Measurements from ENCODE around the gene PGRMC2. TPM values are rescaled to one million over a fixed set of nuclear protein-coding genes. Genes with fewer than 3 reads are reported as not detected.

PGRMC2 gene
- total RNA-seq, 1 experiment from 2014 or later, result 44.0 TPM

DNA sequence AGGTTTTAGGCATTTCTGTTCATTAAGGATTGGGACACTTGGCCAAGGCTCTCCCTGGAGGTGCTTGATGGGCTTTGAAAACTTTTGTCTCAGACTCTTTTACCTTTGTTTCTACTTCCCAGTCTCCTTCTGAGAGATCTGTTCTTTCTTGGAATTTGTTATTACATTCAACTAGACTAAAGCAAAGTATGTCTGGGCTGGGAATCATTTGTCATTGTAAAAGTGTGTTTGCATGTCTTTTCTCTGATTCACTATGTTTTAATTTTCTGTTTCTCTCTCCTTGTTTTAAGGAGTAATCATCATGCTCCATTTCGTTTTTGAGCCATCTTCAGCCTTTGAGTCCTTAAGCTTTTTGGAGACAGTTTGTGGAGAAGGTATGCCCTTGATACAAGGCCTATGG is 12.2 kb upstream of the PGRMC2 start:
- no peak for DNase-seq (ENCODE audit: low spot score)

DNA sequence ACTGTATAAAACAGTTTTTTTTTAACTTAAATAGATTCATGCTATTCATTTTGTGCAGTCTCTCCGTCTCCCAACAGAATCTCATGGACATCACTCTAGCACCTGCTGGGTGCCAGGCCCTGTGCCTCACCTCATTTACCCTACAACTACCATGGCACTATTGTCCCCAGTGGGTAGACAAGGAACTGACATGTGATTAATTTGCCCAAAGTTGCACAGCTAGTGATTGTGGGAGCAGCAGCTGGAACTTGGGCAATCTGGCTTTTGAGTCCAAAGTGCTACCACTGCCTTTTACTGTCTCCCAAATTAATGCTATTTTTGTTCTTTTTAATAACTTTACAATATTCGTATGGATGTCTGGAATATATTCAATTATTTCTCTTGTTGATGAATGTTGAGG is 11.2 kb upstream of the PGRMC2 start:
- DNase-seq (ENCODE audit: low spot score), result no peak

DNA sequence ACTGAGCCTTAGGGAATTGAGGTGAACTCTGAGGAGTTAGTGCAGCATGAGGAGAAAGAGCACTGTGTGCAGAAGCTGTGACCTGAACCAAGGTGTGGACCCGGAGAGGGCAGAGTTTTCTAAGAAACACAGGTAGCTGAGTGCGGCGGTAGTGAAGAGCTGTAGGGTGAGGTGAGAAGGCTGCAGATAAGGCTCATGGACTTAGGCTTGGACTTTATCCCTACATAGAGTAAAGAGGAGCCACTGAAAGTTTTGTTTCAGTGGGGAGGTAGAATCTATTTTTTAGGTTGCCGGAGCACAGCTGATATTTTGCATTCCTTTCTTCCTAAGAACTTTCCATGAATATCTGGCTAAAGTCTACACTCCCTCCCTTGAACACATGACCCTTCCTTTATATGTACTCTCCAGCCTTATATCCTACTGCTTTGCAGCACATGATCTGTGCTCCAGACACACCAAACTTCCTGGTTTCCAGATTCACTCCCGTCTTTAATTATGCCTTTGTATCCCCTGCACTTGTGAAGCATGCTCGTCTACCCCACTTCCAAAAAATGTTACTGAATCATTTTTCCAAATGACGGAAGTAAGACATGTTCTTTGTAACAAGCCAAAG is 10.6 kb upstream of the PGRMC2 start:
- no peak for DNase-seq (ENCODE audit: low spot score)

DNA sequence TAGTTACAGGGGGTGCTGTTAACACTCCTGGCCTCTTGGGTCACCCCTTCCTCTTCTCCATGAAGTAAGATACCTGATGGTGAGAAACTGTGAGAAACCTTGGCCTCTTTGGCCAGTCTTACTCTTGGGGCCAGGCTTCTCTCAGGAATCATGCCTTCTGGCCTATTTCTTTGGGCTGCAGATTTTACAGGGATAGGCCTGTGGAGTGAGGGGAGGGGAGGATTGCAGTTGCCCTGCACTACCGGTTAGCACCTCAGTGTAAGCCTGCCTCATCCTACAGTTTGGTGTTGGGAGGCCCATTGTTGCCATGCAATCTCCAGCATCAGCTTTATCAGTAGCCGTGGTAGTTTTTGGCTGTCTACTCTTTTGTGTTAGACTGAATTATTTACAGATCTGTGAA is 7.6 kb upstream of the PGRMC2 start:
- DNase-seq (ENCODE audit: low spot score), result no peak

DNA sequence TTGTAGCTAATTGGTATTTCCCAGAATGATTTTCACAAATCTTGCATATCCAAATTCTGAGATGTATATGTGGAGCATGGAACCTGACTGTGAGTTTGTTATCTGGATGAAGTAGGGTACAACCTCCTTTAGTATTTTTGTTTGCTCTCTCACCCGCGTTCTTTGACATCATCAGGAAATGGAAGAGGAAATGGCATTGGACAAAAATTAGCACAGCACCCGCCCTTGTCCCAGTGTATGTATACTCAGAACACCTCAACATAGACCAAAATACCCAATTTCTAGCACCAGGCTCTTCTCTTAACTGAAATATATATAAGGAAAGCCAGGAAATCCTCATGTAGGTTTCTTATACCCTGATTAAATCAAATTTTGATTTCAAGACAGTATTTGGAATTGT is 6.9 kb upstream of the PGRMC2 start:
- no peak for DNase-seq (ENCODE audit: low spot score)

DNA sequence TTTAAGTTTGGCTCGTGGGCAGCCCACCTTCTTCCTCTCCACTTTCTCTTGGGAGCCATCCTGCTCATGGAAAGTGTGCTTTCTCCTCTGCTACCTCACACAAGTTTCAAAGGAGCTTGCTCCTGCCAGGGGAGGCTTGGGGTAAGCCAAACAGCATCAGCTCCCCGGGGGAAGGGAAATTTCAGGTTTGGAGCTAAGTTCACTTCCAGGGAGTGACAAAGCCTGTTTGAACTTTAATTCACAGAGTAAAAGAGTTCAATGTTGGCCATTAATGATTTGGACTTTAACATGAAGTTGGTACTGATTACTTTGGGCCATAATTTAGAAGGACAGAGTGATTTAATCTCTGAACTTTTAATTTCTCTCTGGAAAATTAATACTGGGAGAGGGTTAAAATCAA is 4.7 kb upstream of the PGRMC2 start:
- DNase-seq (ENCODE audit: low spot score), result no peak

DNA sequence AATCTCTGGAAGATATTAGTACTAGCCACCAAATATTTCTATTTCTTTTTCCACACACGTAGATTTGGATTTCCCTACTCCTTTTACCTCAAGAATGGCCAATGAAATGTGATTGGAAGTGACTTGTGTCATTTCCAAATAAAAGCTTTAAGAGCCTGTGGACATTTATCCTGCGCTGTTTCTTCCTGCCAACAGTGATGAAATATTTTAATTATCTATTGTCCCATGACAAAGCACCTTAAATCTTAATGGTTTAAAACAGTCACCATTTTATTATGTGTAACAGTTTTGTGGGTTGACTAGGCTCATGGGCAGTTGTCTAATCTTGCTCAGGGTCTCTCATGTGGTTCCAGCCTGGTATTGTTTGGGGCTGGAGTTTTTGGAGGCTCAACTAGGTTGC is 3.5 kb upstream of the PGRMC2 start:
- DNase-seq (ENCODE audit: low spot score), result peak; percentile 8

DNA sequence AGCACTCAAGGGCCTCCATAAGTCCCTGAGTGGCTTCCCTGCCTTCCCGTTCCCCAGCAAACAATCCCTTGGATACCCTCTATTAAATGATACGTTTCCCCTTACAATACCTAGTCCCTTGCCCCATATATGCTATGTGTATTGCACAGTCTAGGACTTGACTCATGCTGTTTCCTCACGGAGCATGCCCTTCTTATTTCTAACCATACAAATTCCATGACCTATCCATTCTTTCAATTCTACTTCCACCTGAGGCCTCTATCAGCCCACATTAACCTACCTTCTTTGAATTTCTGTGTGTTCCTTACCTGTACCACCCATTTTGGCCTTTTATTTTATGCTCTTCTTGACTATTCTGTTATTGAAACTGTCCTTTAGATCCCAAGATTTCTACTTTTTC is 2.9 kb upstream of the PGRMC2 start:
- DNase-seq (ENCODE audit: low spot score), result no peak

DNA sequence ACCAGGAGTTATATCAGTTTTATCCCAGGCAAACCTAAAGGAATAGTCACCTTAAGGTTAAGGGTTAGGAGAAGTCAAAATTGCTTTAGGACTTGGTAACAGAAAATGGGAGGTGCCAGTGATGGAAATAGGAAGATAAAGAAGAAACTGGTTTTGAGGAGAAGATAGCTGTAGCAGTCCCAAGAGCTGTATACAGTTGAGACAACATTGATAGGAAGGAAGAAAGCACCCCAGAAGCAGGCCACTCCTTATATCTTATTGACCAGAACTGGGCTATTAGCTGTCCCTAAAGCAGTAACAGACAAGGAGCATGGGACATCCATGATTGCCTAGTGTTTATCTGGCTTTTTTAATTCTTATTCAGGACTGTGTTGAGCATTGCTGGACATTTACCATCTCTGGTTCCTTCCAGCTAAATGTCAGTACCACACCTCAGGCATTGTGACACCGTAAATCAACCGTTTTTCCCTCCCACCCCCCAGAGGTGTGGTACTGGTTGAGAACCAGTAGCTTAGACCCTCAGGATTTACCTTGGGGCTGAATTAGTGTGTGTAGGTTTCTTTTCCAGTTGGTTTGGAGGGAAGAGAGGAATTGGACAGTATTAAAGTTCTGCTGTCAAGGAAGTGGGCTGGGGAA is 2.0 kb upstream of the PGRMC2 start:
- no peak for DNase-seq (ENCODE audit: low spot score)

DNA sequence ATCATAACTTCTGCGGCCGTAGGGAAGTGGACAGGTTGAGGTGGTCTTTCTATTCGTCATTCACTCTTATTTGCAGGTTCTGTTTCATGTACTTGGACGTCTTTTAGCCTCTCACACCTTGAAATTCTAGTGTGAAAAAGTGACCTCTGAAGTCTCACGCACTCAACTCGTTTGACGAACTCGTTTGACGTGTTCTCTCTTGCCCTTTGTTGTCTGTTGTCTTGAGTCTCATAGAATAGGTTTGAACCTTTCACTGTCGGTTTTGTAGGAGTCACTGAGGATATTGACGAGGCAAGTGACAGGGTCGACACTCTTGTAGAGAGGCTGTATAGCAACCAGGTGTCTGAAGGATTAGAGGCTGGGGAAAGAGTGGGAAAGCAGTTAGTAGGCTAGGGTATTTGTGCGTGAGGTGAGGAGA is 1.1 kb upstream of the PGRMC2 start:
- DNase-seq (ENCODE audit: low spot score), result no peak

DNA sequence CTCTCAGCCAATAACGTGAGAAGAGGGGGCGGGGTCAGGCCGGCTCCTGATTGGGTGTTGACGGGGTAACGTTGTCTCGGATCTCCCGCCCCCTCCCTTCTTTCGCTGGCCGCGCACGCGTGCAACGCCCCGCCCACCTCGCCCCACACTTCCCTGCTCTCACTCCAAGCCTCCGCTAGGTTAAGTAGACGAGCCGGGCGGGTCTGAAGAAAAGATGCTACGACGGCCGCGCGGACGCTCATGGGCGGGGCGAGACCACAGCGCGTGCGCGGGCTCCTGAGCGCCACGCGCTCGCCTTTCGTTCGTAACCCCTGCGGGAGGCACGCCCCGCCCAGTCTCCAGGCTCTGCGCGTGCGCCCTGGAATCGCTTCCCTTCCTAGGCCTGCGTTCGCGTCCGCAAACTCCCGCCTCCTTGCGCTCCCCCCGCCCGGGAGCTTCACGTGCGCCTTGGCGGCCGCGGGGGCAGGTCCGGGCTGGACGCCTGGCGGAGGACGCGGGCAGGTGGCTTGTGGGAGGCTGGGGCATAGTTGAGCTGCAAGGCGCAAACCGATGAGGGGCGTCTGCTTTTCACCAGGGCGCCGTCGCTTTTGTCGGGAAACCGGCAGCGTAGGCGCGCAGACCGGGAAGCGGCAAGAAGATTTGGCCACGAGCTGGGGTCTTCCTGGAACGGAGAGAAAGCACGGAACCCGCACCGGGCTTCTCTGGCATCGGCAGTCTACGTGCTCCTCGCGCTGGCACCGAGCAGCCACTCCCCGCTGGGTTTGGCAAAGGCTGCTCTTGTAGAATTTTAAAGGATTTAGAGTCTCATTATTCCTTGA is 467 bp upstream of the PGRMC2 start:
- DNase-seq (ENCODE audit: low spot score), result peak; percentile 96

DNA sequence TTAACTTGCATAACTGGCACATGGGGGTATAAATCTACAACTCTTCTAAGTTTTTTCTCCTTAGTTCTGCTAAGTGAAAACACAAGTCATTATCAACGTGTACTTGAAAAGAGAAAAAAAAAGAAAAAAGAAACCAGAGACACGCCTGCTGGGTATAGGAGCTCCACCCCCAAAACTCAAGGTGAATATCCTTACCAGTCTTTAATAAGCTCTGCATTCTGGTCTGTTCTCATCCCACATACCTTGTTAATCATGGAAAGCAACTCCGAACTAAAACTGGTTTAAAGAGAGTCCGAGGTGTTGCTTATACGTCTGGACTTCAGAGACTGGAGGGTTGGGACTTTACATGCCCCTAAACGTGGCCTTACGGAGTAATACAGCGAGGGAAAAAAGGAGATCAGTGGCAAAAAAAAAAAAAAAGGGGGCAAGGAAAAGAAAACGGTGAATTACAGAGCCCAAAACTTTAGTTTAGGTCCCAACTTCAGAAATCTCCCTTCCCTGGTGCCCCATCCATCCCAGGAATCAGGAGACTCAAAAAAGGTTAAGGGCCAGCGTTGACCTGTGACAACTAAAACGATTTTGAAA is 1.0 kb downstream of the PGRMC2 start:
- peak; percentile 47 for DNase-seq (ENCODE audit: low spot score)

DNA sequence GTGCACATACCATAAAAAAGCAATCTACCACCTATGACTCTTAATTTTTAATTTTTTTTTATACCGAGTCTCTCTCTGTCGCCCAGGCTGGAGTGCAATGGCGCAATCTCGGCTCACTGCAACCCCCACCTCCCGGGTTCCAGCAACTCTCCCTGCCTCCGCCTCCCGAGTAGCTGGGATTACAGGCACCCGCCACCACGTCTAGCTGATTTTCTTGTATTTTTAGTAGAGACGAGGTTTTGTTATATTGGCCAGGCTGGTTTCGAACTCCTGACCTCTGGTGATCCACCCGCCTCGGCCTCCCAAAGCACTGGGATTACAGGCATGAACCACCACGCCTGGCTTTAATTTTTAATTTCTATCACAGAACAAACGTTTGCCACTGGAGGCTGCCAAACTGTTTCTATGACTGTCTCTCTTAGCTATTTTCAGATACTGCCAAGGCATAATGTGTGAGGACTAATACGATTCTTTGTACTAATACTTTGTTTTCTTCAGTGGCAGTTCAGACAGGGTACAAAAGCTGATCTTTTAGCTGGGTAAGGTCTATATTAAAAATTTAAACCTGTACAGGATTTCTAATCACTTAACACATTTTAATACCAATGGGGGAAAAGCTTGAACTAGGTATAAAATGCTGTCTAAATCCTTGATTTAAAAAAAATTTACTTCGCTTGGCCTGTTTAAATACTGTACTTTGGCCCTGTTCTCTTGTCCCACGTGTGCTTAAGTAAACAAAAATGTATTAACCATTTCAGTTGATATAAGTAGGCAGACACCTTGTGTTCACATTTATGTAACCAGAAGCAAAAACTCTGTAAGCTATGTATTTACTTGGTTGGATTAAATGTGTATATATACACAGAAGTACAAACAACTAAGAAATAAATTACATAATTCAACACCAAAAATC is 2.3 kb downstream of the PGRMC2 start:
- DNase-seq (ENCODE audit: low spot score), result no peak

DNA sequence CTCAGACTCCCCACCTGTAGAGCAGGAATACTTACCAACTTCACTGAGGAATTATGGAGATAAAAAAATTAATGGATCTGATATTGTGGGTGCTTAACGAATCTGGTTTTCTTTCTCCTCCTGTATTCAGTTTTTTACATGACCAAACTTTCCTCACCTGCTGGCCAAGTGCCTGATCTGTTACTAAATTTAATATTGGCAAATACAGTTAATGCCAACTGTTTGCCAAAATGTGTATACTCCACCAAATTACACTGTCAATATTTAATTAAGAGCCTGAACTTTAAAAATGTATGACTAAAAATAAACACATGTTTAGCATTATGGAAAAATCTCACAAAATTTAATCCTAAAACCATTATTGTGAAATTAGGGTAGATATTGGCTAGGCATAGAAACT is 3.3 kb downstream of the PGRMC2 start:
- no peak for DNase-seq (ENCODE audit: low spot score)

DNA sequence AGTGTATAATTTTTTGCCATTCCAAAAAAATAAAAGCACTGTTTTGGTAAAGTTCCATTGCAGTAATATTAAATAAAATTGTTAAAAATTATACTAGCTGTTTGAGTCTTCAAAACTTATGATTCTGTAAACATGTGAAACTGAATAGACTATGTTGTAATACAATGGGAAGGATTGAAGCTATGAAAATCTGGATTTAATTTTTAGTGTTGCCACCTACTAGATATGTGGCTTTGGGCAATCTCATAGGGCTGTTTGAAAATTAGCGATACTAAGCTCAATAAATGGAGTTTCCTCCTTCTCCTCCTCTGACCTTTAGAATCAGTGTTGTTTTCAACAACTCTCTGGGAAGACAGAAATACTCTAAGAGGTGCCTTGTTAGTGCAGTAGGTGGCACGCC is 4.5 kb downstream of the PGRMC2 start:
- no peak for DNase-seq (ENCODE audit: low spot score)

DNA sequence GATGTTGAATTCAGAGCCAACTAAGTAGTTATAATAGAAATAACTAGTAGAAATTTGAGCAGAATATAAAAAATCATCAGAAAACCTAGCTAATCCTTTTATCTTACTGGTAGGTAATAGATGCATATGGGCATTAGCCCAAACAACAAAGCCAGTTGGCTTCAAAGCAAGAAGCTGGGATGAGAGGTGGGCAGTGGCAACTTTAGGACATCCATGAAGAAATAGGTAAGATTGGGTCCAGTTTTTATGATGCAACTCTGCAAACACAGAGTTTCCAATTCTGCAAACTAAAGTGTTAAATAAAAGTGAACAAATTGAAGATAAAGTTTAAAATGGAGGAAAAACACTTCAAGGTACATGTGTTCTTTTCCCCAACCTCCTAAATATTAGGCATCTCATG is 5.1 kb downstream of the PGRMC2 start:
- no peak for DNase-seq (ENCODE audit: low spot score)

DNA sequence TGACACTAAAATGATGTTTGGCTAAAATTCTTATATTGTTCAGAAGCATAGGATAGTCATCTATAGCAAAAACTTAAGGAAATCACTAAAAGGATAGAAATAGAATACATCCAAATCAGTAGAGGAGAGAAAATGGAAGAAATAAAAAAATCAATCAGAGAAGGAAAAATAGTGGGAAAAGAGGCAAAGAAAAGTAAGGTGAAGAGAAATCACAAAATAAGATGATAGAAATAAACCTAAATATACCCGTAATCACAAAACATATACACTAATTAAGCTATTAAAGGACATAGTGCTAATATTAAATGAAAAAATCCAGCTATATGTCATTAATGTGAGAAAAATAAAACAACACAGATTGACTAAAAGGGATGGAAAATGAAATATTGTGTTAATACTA is 6.3 kb downstream of the PGRMC2 start:
- no peak for DNase-seq (ENCODE audit: low spot score)

DNA sequence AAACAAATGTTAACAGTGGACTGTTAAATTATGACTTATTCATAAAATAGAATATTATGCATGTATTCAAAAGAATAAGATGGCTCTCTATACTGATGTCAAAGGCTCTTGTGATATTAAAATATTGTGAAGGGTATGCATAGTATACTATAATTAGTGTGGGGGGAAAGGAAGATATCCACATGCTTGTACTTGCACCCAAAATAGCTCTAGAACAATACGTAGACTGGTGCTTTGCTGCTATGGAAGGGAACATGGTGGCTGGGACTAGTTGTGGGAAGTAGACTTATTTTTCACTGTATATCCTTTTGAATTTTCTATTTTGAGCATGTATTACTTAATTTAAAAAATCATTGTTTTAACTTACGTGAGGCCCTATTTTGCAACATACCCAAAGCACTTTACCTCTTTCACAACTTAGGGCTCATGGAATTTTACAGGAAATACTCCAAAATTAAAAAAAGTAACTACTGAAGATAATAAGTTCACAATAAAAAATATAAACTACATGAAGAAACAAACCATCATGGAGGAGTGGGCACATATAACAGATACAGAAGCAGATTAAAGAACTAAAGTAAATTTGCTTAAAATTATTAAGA is 7.9 kb downstream of the PGRMC2 start:
- DNase-seq (ENCODE audit: low spot score), result no peak

DNA sequence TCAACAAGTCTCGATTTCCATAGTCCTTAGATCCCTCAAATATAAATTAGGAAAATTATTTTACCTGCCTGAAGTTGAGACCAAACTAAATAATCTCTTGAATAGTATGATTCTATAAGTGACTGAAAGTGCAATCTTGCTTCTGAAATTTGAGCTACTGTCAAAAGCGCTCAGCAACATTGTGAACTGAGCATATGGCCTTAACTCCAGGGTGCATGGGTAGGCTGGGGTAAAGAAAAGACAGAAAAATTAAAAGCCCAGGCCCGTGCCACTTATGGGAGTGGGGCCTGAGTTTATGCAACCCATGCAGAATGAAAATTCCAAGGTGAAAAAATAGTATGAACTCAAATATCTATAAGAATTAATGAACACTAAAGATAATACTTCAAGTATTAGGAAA is 9.8 kb downstream of the PGRMC2 start:
- no peak for DNase-seq (ENCODE audit: low spot score)

DNA sequence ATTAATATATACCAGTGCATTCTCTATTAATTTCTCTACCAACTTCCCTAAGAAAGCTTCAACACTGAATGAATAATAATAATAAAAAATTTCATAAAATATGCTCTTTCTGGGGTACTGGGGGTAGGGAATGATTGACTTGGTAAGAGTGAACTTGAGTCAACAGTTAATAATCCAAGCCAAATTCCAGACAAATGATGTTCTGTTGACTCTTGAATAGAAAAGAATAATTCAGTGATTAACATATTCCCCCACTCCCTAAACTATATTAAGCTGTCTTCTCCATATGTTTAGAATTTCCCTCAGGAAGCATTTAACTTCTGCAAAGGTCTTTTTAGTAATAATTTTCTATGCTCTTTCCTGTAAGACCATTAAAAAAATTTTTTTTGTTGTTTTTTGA is 12.3 kb downstream of the PGRMC2 start:
- no peak for DNase-seq (ENCODE audit: low spot score)

DNA sequence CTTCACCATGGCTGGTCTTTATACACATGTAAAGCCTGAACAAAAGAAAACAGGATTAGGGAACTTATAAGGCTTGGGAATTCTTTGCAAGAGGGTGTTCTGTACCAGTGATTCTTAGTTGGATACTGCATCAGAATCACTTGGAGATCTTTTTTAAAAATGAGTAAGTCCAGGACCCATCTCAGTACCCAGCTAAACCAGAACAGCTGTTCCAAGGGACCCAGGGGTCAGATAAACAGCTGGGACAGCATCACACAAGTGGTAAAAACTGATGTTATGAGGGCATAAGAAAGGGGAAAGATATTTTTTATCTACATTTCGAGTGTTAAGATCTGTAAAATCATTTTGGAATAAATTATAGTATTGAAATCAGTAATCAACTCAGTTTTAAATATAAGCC is 16.1 kb downstream of the PGRMC2 start:
- no peak for DNase-seq (ENCODE audit: low spot score)

Measured in A172 (cell line).